Measurements from ENCODE around the gene SGSH.
A peak's percentile ranks its signal among the peaks of the same experiment; 100 is the strongest.

SGSH gene

GRCh38 chr17:80225230-80225629 is 5.1 kb upstream of the SGSH start:
- DNase-seq (ENCODE audit: low read depth): no peak

- DNase-seq (ENCODE audit: low read depth): no peak
Measured at GRCh38 chr17:80224683-80225082, 4.5 kb upstream of the SGSH start.

GRCh38 chr17:80223838-80224497 is 3.8 kb upstream of the SGSH start:
- no peak for DNase-seq (ENCODE audit: low read depth)

- no peak for DNase-seq (ENCODE audit: low read depth)
Measured at GRCh38 chr17:80223142-80223815, 3.1 kb upstream of the SGSH start.

GRCh38 chr17:80222376-80223141 is 2.4 kb upstream of the SGSH start:
- no peak for DNase-seq (ENCODE audit: low read depth)

- DNase-seq (ENCODE audit: low read depth): no peak
Measured at GRCh38 chr17:80221351-80222105, 1.4 kb upstream of the SGSH start.

GRCh38 chr17:80220736-80221215 is 643 bp upstream of the SGSH start:
- DNase-seq (ENCODE audit: low read depth): no peak

GRCh38 chr17:80219763-80220053 is 425 bp downstream of the SGSH start:
- no peak for DNase-seq (ENCODE audit: low read depth)

- DNase-seq (ENCODE audit: low read depth): peak; percentile 91
Measured at GRCh38 chr17:80219013-80219762, 945 bp downstream of the SGSH start.

GRCh38 chr17:80218391-80218790 is 1.7 kb downstream of the SGSH start:
- no peak for DNase-seq (ENCODE audit: low read depth)

- no peak for DNase-seq (ENCODE audit: low read depth)
Measured at GRCh38 chr17:80217703-80218362, 2.3 kb downstream of the SGSH start.

- DNase-seq (ENCODE audit: low read depth): no peak
Measured at GRCh38 chr17:80216473-80217456, 3.4 kb downstream of the SGSH start.

- DNase-seq (ENCODE audit: low read depth): no peak
Measured at GRCh38 chr17:80214878-80215210, 5.3 kb downstream of the SGSH start.

GRCh38 chr17:80214012-80214877 is 5.9 kb downstream of the SGSH start:
- no peak for DNase-seq (ENCODE audit: low read depth)

- DNase-seq (ENCODE audit: low read depth): no peak
Measured at GRCh38 chr17:80213643-80213975, 6.5 kb downstream of the SGSH start.

- DNase-seq (ENCODE audit: low read depth): no peak
Measured at GRCh38 chr17:80212962-80213642, 7.0 kb downstream of the SGSH start.

GRCh38 chr17:80212511-80212910 is 7.6 kb downstream of the SGSH start:
- no peak for DNase-seq (ENCODE audit: low read depth)

- no peak for DNase-seq (ENCODE audit: low read depth)
Measured at GRCh38 chr17:80212109-80212508, 8.0 kb downstream of the SGSH start.

Data from stimulated activated CD8-positive, alpha-beta memory T cell treated with anti-CD3 and anti-CD28 coated beads, Interleukin-15, amount 100 ng/mL, for 1 hour (primary cell).